Measurements from ENCODE around the gene OR4D1.

Gene OR4D1

DNA sequence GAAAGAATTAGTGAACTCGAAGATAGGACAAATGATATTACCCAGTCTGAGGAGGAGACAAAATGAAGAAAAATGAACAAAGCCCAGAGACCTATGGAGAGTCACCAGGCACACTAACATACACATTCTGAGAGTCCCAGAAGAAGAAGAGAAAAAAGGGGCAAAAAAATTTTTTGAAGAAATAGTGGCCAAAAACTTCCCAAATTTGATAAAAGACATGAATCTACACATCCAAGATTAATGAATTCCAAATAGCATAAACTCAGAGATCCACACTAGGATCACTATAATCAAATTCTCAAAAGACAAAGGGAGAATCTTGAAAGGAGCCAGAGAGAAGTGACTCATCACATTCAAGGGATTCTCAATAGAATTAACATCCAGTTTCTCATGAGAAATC lies 3.4 kb upstream of the OR4D1 start:
- no peaks in the 10 kb centered on the region for H3K27me3 ChIP-seq (ENCODE audit: insufficient read depth, low read depth, severe bottlenecking)
- peaks cover 9% of the 10 kb centered on the region for H3K9me3 ChIP-seq (ENCODE audit: severe bottlenecking)
- H3K4me3 ChIP-seq (ENCODE audit: low read depth, low read length), result no peak overlapping the region
- TF ChIP-seq, protein P1, sequence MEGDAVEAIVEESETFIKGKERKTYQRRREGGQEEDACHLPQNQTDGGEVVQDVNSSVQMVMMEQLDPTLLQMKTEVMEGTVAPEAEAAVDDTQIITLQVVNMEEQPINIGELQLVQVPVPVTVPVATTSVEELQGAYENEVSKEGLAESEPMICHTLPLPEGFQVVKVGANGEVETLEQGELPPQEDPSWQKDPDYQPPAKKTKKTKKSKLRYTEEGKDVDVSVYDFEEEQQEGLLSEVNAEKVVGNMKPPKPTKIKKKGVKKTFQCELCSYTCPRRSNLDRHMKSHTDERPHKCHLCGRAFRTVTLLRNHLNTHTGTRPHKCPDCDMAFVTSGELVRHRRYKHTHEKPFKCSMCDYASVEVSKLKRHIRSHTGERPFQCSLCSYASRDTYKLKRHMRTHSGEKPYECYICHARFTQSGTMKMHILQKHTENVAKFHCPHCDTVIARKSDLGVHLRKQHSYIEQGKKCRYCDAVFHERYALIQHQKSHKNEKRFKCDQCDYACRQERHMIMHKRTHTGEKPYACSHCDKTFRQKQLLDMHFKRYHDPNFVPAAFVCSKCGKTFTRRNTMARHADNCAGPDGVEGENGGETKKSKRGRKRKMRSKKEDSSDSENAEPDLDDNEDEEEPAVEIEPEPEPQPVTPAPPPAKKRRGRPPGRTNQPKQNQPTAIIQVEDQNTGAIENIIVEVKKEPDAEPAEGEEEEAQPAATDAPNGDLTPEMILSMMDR (IDR thresholded peaks at IDR 0.05; ENCODE audit: low read depth, low read length), result no peak
- DNase-seq, result no peak
- no peaks in the 10 kb centered on the region for H3K36me3 ChIP-seq
- no peak overlapping the region for H3K27ac ChIP-seq

DNA sequence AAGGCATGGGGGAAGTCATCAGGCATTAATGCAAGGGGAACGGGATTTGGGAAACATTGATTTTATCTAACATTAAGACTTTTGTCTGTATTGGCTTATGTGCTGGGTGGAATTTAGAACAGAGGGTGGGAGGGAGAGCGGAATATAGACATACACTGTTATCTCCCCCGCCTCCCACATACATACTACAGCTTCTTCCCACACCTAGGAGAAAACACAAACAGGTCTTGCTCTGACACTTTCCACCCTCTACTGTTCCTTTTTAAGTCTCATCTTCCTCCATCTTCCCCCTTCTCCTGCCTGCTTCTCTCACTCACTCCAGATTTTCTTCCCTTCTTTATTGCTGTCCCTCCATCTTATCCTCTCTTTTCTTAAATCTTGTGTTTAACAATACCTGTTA lies 425 bp downstream of the OR4D1 start:
- no peak for DNase-seq
- Histone ChIP-seq H3K27me3 (ENCODE audit: insufficient read depth, low read depth, severe bottlenecking) (no peaks in the 10 kb centered on the region), H3K27ac (no peak overlapping the region), H3K9me3 (ENCODE audit: severe bottlenecking) (peaks cover 9% of the 10 kb centered on the region), H3K36me3 (no peaks in the 10 kb centered on the region), H3K4me3 (ENCODE audit: low read depth, low read length) (no peak overlapping the region)
- TF ChIP-seq, protein P1 (IDR thresholded peaks at IDR 0.05; ENCODE audit: low read depth, low read length), result no peak

DNA sequence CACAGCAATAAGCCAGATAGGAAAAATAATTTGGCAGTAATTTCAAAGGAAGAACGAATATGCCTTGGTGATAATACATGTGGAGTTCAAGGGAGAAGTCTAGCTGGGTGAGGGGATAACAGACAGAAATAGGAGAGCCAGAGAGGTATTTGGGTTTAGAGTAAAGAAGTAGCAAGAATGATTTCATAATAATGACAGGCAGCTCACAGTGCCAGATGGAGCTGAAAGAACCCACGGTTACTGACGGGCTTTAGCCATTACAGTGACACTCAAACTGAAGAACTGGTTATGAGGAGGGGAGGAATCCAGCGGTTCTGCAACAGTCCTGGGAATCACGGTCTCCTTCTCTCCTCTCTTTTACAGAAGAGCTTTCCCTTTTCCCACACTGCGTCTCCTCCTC lies 2.2 kb downstream of the OR4D1 start:
- TF ChIP-seq, protein P1 (IDR thresholded peaks at IDR 0.05; ENCODE audit: low read depth, low read length), result no peak
- no peak overlapping the region for H3K27ac ChIP-seq
- H3K4me3 ChIP-seq (ENCODE audit: low read depth, low read length), result no peak overlapping the region
- no peaks in the 10 kb centered on the region for H3K27me3 ChIP-seq (ENCODE audit: insufficient read depth, low read depth, severe bottlenecking)
- H3K36me3 ChIP-seq, result no peaks in the 10 kb centered on the region
- DNase-seq, result no peak
- H3K9me3 ChIP-seq (ENCODE audit: severe bottlenecking), result no peaks in the 10 kb centered on the region

DNA sequence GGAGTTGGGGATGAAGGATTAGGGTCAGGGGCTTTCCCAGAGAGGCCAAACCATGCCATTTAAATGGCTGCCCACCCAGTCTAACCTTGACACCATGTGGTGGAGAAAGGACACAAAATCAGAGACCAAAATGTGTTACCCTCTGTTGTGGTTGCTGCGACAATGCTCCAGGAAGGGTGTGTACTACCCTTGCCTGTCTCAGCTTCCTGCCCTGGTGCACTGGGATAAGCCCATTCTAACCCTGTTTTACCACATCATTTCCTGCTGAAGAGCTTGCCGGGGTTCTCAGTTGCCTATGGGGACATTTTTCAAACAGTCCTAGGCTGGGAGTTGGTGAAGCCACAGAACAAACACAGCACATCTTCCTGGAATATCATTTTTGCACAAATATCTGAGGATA lies 4.9 kb downstream of the OR4D1 start:
- DNase-seq, result no peak
- Histone ChIP-seq H3K27ac (no peak overlapping the region), H3K36me3 (no peaks in the 10 kb centered on the region), H3K4me3 (ENCODE audit: low read depth, low read length) (no peak overlapping the region), H3K9me3 (ENCODE audit: severe bottlenecking) (no peaks in the 10 kb centered on the region), H3K27me3 (ENCODE audit: insufficient read depth, low read depth, severe bottlenecking) (no peaks in the 10 kb centered on the region)
- TF ChIP-seq, protein P1 (IDR thresholded peaks at IDR 0.05; ENCODE audit: low read depth, low read length), result no peak

DNA sequence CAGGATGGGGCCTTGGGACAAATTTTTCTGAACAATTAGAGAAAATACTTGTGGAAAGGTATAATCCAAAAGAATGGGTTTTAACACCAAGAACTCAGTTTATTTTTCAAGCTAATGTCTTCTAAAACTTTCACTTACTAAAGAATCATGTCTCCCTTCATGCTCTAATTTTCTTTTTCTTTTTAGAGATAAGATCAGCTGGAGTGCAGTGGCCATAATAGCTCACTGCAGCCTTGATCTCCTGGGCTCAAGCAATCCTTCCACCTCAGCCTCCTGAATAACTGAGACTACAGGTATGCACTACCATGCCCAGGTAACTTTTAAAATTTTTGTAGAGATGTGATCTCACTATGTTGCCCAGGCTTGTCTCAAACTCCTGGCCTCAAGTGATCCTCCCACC lies 5.5 kb downstream of the OR4D1 start:
- H3K27me3 ChIP-seq (ENCODE audit: insufficient read depth, low read depth, severe bottlenecking), result no peaks in the 10 kb centered on the region
- DNase-seq, result no peak
- H3K4me3 ChIP-seq (ENCODE audit: low read depth, low read length), result no peak overlapping the region
- H3K27ac ChIP-seq, result no peak overlapping the region
- H3K9me3 ChIP-seq (ENCODE audit: severe bottlenecking), result no peaks in the 10 kb centered on the region
- no peaks in the 10 kb centered on the region for H3K36me3 ChIP-seq
- TF ChIP-seq, protein P1 (IDR thresholded peaks at IDR 0.05; ENCODE audit: low read depth, low read length), result no peak

All from WERI-Rb-1 (cell line).